Right atrium auricular region (tissue), 2 donors: ENCODE measurements around the gene TTLL5. TPM values are rescaled to one million over a fixed set of nuclear protein-coding genes. Genes with fewer than 3 reads are reported as not detected.

Experiments used
- DNase-seq: peaks from one replicate; pipeline ENCODE4 v3.0.0-alpha.2; 2019; ENCODE audit warnings: low spot score
- H3K27ac ChIP-seq, 2 donors: fragments of 200-600 bp; sonication (generic); 1 replicate in 1 of 2; 2 replicates in 1 of 2; pipeline ENCODE4 v1.5.1; 2016 to 2019
- H3K27me3 ChIP-seq, 2 donors: fragments of 200-600 bp; sonication (generic); one replicate each; pipeline versions ENCODE4 v1.5.1 to v1.6.0; 2017 to 2019
- H3K36me3 ChIP-seq: fragments of 200-600 bp; sonication (generic); one replicate; pipeline ENCODE4 v1.5.1; 2016
- H3K4me1 ChIP-seq, 2 donors: fragments of 200-600 bp; sonication (generic); one replicate each; pipeline versions ENCODE4 v1.5.1 to v1.6.0; 2017 to 2019
- H3K4me3 ChIP-seq, 2 donors: fragments of 200-600 bp; sonication (generic); 1 replicate in 1 of 2; 2 replicates in 1 of 2; pipeline ENCODE4 v1.5.1; 2017 to 2019; ENCODE audit warnings: mild to moderate bottlenecking in 1 of 2, moderate library complexity in 1 of 2
- H3K9me3 ChIP-seq, 2 donors: fragments of 200-600 bp; sonication (generic); one replicate each; pipeline ENCODE4 v1.5.1; 2019
- CTCF ChIP-seq, 2 donors: fragments of 200-600 bp; sonication (generic); IDR thresholded peaks; one replicate each; pipeline ENCODE4 v1.5.1; 2019; ENCODE audit warnings: antibody characterized with exemption in 2 of 2
- total RNA-seq, 2 donors: library from RNA; depleted of rRNA; stranded (reverse); fragments of >200 nt; gene quantifications; one replicate each; pipeline ENCODE4 v1.1.0, GENCODE V29; 2016

TTLL5 gene
- total RNA-seq, 2 donors from 2014 or later = 15.3 to 22.6 TPM

GRCh38 chr14:75995372-75996041, 334.5 kb downstream of the TTLL5 start:
- peak overlapping the region; percentile 77 to 94 for H3K27ac ChIP-seq
- peaks cover 0 to 46% of the 10 kb centered on the region in 2 donors for H3K4me1 ChIP-seq
- peak overlapping the region in 1 of 2 donors; percentile 1 for H3K4me3 ChIP-seq
- peaks cover 30% of the 10 kb centered on the region for H3K36me3 ChIP-seq
- H3K27me3 ChIP-seq = no peaks in the 10 kb centered on the region
- no peaks in the 10 kb centered on the region for H3K9me3 ChIP-seq
- peak; percentile 86 for DNase-seq
- no peak for TF ChIP-seq CTCF (IDR thresholded peaks at IDR 0.05)

- no peak for TF ChIP-seq CTCF (IDR thresholded peaks at IDR 0.05)
- peaks cover 34% of the 10 kb centered on the region for H3K36me3 ChIP-seq
- peaks cover 0 to 44% of the 10 kb centered on the region in 2 donors for H3K4me1 ChIP-seq
These were observed 335.4 kb downstream of the TTLL5 start for GRCh38 chr14:75996488-75996887.

GRCh38 chr14:75999511-76000190, 338.6 kb downstream of the TTLL5 start:
- peaks cover 0 to 18% of the 10 kb centered on the region in 2 donors for H3K4me1 ChIP-seq
- no peaks in the 10 kb centered on the region for H3K27me3 ChIP-seq
- peaks cover 32% of the 10 kb centered on the region for H3K36me3 ChIP-seq
- H3K27ac ChIP-seq = peak overlapping the region; percentile 51 to 94
- no peak overlapping the region for H3K4me3 ChIP-seq
- H3K9me3 ChIP-seq = peaks cover 0 to 6% of the 10 kb centered on the region in 2 donors
- TF ChIP-seq CTCF (IDR thresholded peaks at IDR 0.05) = no peak
- DNase-seq = no peak

More at GRCh38 chr14:75996488-75996887, 335.4 kb downstream of the TTLL5 start:
- H3K27ac ChIP-seq = peak overlapping the region; percentile 77 to 94
- DNase-seq = no peak
- H3K4me3 ChIP-seq = no peak overlapping the region
- H3K27me3 ChIP-seq = no peaks in the 10 kb centered on the region
- no peaks in the 10 kb centered on the region for H3K9me3 ChIP-seq

- no peak for DNase-seq
- no peaks in the 10 kb centered on the region for H3K27me3 ChIP-seq
- peak overlapping the region in 1 of 2 donors; percentile 41 for H3K27ac ChIP-seq
- H3K9me3 ChIP-seq = peaks cover 0 to 12% of the 10 kb centered on the region in 2 donors
- no peaks in the 10 kb centered on the region for H3K4me1 ChIP-seq
- H3K36me3 ChIP-seq = peaks cover 48% of the 10 kb centered on the region
- no peak for TF ChIP-seq CTCF (IDR thresholded peaks at IDR 0.05)
- H3K4me3 ChIP-seq = no peak overlapping the region
These were observed 341.3 kb downstream of the TTLL5 start for GRCh38 chr14:76002383-76002782.

Other genes with a start within 250 kb of the TTLL5 start
- 10 to 100 TPM; 46.1 to 67.4 TPM for gene JDP2, start 233.2 kb upstream of the TTLL5 start, total RNA-seq
- gene BATF, start 138.8 kb upstream of the TTLL5 start, total RNA-seq = 1 to 10 TPM; 1.4 to 6.2 TPM
- gene FLVCR2, start 82.6 kb upstream of the TTLL5 start, total RNA-seq = 1 to 10 TPM; 2.2 to 5.5 TPM
- 1 to 10 TPM; 5.3 to 7.1 TPM for gene ERG28, start 370 bp upstream of the TTLL5 start, total RNA-seq